Measurements from ENCODE around the gene IMPDH2. TPM values are rescaled to one million over a fixed set of nuclear protein-coding genes. Genes with fewer than 3 reads are reported as not detected.

The IMPDH2 gene
- total and polyA plus RNA-seq, 7 donors, result 82.8 to 397 (median 214) TPM

GRCh38 chr3:49007771-49008528, 21.2 kb downstream of the IMPDH2 start:
- intact Hi-C loops (cut with DNase I), result no loop called here
- peak; percentile 77 to 83 (median 80) for ATAC-seq
- DNase-seq, result peak; percentile 92 to 95
- Histone ChIP-seq H3K27me3 (ENCODE audit: insufficient read depth in 3 of 3, low read length in 2 of 3) (no peaks in the 10 kb centered on the region), H3K4me3 (peak overlapping the region; percentile 87), H3K36me3 (ENCODE audit: insufficient read depth in 1 of 2, low read depth in 1 of 2) (peaks cover 0 to 20% of the 10 kb centered on the region in 2 donors), H3K4me1 (peaks cover 36% of the 10 kb centered on the region), H3K27ac (peak overlapping the region; percentile 95), H3K9me3 (no peaks in the 10 kb centered on the region)
- 16 to 23% (median 19%) methylated on average over 32 to 41 of the region's 41 CpGs for WGBS, 3 donors
- no peak for TF ChIP-seq CTCF (IDR thresholded peaks at IDR 0.05)

GRCh38 chr3:49007068-49007770, 22.0 kb downstream of the IMPDH2 start, which contains the start of gene WDR6:
WDR6 (plus strand) TSS chr3:49007391; CDS start chr3:49007432, 41 bp downstream.
- DNase-seq, result peak; percentile 97 to 98
- H3K27me3 ChIP-seq (ENCODE audit: insufficient read depth in 3 of 3, low read length in 2 of 3), result no peaks in the 10 kb centered on the region
- peak within 1 kb of the TSS; percentile 95 for H3K27ac ChIP-seq
- peaks cover 28% of the 10 kb centered on the region for H3K4me1 ChIP-seq
- peaks cover 0 to 12% of the 10 kb centered on the region in 2 donors for H3K36me3 ChIP-seq (ENCODE audit: insufficient read depth in 1 of 2, low read depth in 1 of 2)
- intact Hi-C loops (cut with DNase I), result no loop called here
- H3K9me3 ChIP-seq, result no peaks in the 10 kb centered on the region
- 0 to 1% (median 0%) methylated on average over 63 to 65 of the region's 65 CpGs for WGBS, 3 donors
- H3K4me3 ChIP-seq, result peak within 1 kb of the TSS; percentile 87
- peak; percentile 93 to 96 (median 94) for ATAC-seq
- TF ChIP-seq CTCF (IDR thresholded peaks at IDR 0.05), result peak; percentile 35

GRCh38 chr3:49006408-49007067, 22.7 kb downstream of the IMPDH2 start:
- intact Hi-C loops (cut with DNase I), result no loop called here
- Histone ChIP-seq H3K27me3 (ENCODE audit: insufficient read depth in 3 of 3, low read length in 2 of 3) (no peaks in the 10 kb centered on the region), H3K4me3 (peak overlapping the region; percentile 87), H3K9me3 (no peaks in the 10 kb centered on the region), H3K27ac (peak overlapping the region; percentile 95), H3K36me3 (ENCODE audit: insufficient read depth in 1 of 2, low read depth in 1 of 2) (peaks cover 0 to 6% of the 10 kb centered on the region in 2 donors), H3K4me1 (peaks cover 22% of the 10 kb centered on the region)
- ATAC-seq (peak in 3 of 4 donors; percentile 16 to 31 (median 23)), DNase-seq (peak; percentile 49 to 72)
- no peak for TF ChIP-seq CTCF (IDR thresholded peaks at IDR 0.05)
- 2 to 3% (median 2%) methylated on average over 32 of the region's 32 CpGs for WGBS, 3 donors

GRCh38 chr3:49005998-49006397, 23.2 kb downstream of the IMPDH2 start:
- DNase-seq (no peak), ATAC-seq (no peak)
- 87 to 95% (median 93%) methylated on average over 5 of the region's 5 CpGs for WGBS, 3 donors
- Histone ChIP-seq H3K4me3 (peak overlapping the region; percentile 87), H3K27ac (peak overlapping the region; percentile 95), H3K4me1 (peaks cover 17% of the 10 kb centered on the region), H3K27me3 (ENCODE audit: insufficient read depth in 3 of 3, low read length in 2 of 3) (no peaks in the 10 kb centered on the region), H3K9me3 (no peaks in the 10 kb centered on the region), H3K36me3 (ENCODE audit: insufficient read depth in 1 of 2, low read depth in 1 of 2) (peaks cover 0 to 3% of the 10 kb centered on the region in 2 donors)
- no peak for TF ChIP-seq CTCF (IDR thresholded peaks at IDR 0.05)
- intact Hi-C loops (cut with DNase I), result no loop called here
